ENCODE measurements around the gene XRN1.
"Not testable (repeated sequence)": the region's sequence is repeated elsewhere in the genome, so short reads cannot be mapped to it uniquely, and the experiment has no call there.

XRN1 gene

DNA sequence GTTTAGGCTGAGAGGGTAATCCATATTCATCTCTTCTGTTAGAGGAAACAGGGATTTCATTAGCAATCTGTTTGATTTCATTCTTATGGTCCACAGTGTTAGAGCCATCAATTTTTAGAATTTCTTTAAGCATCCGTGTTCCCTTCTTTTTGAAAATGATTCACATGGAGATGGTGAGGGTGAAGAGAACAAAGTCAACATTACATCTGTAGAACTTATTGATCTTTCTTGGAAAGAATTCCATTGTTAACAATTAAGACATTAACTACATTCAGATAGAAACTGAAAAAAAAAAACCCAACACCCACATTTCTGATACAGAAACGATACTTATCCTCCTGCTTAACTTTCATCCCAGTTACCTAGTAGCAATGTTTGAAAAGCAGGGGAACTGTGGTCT, 115.4 kb downstream of the XRN1 start:
- H3K4me3 ChIP-seq (ENCODE audit: control insufficient read depth, low read depth, low read length): no peak overlapping the region
- TF ChIP-seq, protein P1, sequence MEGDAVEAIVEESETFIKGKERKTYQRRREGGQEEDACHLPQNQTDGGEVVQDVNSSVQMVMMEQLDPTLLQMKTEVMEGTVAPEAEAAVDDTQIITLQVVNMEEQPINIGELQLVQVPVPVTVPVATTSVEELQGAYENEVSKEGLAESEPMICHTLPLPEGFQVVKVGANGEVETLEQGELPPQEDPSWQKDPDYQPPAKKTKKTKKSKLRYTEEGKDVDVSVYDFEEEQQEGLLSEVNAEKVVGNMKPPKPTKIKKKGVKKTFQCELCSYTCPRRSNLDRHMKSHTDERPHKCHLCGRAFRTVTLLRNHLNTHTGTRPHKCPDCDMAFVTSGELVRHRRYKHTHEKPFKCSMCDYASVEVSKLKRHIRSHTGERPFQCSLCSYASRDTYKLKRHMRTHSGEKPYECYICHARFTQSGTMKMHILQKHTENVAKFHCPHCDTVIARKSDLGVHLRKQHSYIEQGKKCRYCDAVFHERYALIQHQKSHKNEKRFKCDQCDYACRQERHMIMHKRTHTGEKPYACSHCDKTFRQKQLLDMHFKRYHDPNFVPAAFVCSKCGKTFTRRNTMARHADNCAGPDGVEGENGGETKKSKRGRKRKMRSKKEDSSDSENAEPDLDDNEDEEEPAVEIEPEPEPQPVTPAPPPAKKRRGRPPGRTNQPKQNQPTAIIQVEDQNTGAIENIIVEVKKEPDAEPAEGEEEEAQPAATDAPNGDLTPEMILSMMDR (conservative IDR thresholded peaks at IDR 0.05; ENCODE audit: control insufficient read depth, insufficient read depth, low read depth, low read length): no peak
- DNase-seq (ENCODE audit: low read depth): no peak

DNA sequence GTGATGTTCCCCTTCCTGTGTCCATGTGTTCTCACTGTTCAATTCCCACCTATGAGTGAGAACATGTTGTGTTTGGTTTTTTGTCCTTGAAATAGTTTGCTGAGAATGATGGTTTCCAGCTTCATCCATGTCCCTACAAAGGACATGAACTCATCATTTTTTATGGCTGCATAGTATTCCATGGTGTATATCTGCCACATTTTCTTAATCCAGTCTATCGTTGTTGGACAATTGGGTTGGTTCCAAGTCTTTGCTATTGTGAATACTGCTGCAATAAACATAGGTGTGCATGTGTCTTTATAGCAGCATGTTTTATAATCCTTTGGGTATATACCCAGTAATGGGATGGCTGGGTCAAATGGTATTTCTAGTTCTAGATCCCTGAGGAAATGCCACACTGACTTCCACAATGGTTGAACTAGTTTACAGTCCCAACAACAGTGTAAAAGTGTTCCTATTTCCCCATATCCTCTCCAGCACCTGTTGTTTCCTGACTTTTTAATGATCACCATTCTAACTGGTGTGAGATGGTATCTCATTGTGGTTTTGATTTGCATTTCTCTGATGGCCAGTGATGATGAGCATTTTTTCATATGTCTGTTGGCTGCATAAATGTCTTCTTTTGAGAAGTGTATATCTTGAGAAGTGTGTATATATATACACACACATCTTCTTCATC, 123.4 kb downstream of the XRN1 start:
- H3K4me3 ChIP-seq (ENCODE audit: control insufficient read depth, low read depth, low read length); DNase-seq (ENCODE audit: low read depth): not testable (repeated sequence)

DNA sequence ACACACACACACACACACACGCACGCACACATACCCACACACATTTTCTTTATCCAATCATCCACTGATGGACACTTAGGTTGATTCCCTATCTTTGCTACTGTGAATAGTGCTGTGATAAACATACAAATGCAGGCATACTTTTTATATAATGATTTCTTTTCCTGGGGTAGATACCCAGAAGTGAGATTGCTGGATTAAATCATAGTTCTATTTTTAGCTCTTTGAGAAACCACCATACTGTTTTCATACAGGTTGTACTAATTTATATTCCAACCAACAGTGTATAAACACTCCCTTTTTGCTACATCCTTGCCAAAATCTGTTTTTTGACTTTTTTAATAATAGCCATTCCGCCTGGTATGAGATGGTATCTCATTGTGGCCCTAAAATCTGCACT, 127.9 kb downstream of the XRN1 start:
- no peak for DNase-seq (ENCODE audit: low read depth)
- no peak overlapping the region for H3K4me3 ChIP-seq (ENCODE audit: control insufficient read depth, low read depth, low read length)
- TF ChIP-seq, protein P1 (conservative IDR thresholded peaks at IDR 0.05; ENCODE audit: control insufficient read depth, insufficient read depth, low read depth, low read length): no peak

DNA sequence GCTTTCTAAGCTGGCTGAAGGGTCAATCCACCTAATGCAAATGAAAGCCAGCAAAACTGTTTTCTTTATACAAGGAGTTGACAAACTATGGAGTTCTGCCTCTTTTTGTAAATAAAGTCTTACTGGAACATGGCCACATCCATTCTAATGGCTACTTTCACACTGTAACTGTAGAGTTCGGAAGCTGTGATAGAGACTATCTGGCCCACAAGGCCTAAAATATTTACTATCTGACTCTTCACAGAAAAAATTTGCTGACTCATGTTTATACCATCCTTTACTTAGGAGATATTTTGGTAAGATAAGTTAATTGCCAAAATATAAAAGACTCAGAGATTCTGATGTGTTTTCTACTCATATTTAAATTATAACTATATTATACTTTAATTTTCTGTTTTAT, 128.7 kb downstream of the XRN1 start:
- peak; percentile 52 for DNase-seq (ENCODE audit: low read depth)
- TF ChIP-seq, protein P1 (conservative IDR thresholded peaks at IDR 0.05; ENCODE audit: control insufficient read depth, insufficient read depth, low read depth, low read length): no peak

DNA sequence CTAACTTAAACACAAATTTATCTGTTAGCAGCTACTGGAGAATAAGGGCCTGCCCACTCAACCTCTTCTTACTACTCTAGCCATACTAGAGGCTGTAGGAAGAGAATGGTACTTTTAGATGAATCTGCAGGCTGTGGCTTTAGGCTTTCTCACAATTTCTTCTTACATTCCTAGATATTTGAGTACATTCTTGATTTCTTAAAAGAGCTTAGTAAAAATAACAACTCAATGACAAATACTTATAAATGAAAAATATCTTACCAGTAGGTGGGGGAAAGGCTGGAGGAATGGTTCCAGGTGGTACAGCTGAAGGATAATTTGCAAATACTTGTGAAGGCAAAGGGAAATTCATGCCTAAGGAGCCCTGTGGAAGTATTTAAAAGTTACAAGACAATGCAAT, 129.5 kb downstream of the XRN1 start:
- DNase-seq (ENCODE audit: low read depth): no peak
- TF ChIP-seq, protein P1 (conservative IDR thresholded peaks at IDR 0.05; ENCODE audit: control insufficient read depth, insufficient read depth, low read depth, low read length): no peak
- no peak overlapping the region for H3K4me3 ChIP-seq (ENCODE audit: control insufficient read depth, low read depth, low read length)

More for the DNA sequence above, 128.7 kb downstream of the XRN1 start:
- no peak overlapping the region for H3K4me3 ChIP-seq (ENCODE audit: control insufficient read depth, low read depth, low read length)

DNA sequence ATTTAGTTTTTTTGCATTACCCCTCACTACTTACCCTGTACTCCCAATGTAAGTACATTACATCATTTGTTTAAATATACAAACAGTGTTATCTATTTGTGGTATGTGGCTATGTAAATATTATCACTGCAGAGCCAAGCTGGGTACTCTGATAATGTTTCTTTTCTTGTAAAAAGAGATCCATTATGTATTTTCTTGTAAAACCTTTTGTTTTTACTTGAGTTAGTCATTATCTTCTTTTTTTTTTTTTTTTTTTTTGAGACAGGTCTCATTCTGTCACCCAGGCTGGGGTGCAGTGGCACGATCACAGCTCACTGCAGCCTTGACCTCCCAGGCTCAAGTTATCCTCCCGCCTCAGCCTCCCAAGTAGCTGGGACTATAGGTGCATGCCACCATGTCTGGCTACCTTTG, 131.9 kb downstream of the XRN1 start:
- H3K4me3 ChIP-seq (ENCODE audit: control insufficient read depth, low read depth, low read length); DNase-seq (ENCODE audit: low read depth): not testable (repeated sequence)

DNA sequence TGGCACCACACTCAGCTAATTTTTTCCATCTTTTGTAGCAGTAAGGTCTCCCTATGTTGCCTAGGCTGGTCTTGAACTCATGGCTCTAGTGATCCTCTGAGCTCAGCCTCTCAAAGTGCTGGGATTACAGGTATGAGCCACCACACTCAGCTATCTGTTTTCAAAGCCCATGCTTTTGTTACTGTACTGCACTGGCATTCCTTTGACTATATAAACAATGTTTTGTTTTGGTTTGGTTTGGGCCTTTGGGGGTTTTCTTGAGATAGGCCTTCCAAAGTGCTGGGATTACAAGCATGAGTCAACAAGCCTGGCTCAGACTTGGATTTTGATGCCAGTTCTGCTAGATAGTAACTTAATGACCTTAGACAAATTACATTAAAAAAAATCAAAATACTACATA, 132.8 kb downstream of the XRN1 start:
- no peak overlapping the region for H3K4me3 ChIP-seq (ENCODE audit: control insufficient read depth, low read depth, low read length)
- peak; percentile 78 for DNase-seq (ENCODE audit: low read depth)
- TF ChIP-seq, protein P1 (conservative IDR thresholded peaks at IDR 0.05; ENCODE audit: control insufficient read depth, insufficient read depth, low read depth, low read length): no peak

DNA sequence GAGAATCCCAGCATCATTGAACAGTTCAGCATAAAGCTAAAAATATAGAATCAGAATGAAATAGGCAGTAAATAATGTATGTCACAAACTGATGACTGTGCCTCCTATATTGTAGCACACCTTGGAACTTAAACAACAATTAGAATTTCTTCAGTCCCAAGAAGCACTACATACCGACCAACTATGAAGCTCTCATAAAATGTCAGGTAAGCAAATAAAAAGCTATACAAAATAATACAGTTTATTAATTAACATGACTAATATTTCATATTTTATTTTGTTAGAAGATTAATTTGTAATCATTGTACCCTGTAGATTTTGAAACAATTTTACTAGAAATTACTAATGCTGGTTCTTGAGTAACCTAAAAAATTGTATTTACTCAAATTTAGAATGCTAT, 137.4 kb downstream of the XRN1 start:
- TF ChIP-seq, protein P1 (conservative IDR thresholded peaks at IDR 0.05; ENCODE audit: control insufficient read depth, insufficient read depth, low read depth, low read length): no peak
- DNase-seq (ENCODE audit: low read depth): no peak
- no peak overlapping the region for H3K4me3 ChIP-seq (ENCODE audit: control insufficient read depth, low read depth, low read length)

DNA sequence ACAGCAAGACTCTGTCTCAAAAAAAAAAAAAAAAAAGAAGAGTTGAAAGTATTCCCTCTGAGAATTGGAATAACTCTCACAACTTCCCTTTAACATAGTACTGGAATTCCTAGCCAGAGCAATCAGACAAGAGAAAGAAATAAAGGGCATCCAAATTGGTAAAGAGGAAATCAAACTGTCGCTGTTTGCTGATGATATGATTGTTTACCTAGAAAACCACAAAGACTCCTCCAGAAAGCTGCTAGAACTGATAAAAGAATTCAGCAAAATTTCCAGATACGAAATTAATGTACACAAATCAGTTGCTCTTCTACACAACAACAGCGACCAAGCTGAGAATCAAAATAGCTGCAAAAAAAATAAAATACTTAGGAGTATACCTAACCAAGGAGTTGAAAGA, 145.0 kb downstream of the XRN1 start:
- not testable (repeated sequence) for H3K4me3 ChIP-seq (ENCODE audit: control insufficient read depth, low read depth, low read length); DNase-seq (ENCODE audit: low read depth)
